Thoracic aorta endothelial cell (primary cell): Measurements from ENCODE around the gene SPINK4. TPM values are rescaled to one million over a fixed set of nuclear protein-coding genes. Genes with fewer than 3 reads are reported as not detected.

ENCODE experiments used
- total RNA-seq: library from RNA; depleted of rRNA; stranded (reverse); fragments of >200 nt; gene quantifications from 2 replicates; pipeline ENCODE4 v1.2.3, GENCODE V29; 2012

SPINK4 gene, protein sequence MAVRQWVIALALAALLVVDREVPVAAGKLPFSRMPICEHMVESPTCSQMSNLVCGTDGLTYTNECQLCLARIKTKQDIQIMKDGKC
- not detected in 2 replicates for total RNA-seq

DNA sequence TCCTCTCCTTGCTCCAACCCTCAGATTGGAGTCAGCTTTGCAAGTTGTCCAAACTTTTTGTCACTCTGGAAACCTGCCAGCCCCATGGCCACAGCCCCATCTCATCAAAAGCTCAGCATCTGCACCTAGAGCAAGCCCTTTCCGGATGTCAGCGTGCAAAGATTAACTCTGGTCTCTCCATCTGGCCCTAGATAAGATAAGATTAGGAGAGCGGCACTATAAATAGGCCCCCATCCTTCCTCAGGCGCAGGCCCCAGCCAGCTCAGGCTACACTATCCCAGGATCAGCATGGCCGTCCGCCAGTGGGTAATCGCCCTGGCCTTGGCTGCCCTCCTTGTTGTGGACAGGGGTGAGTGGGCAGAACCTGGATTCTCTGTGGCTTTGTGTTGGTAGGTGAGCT, at the start of gene SPINK4:
Gene SPINK4, plus strand, starts transcription at position 247 of the 400 bp plus-strand sequence. Its CDS starts 42 bp downstream, at position 289.

DNA sequence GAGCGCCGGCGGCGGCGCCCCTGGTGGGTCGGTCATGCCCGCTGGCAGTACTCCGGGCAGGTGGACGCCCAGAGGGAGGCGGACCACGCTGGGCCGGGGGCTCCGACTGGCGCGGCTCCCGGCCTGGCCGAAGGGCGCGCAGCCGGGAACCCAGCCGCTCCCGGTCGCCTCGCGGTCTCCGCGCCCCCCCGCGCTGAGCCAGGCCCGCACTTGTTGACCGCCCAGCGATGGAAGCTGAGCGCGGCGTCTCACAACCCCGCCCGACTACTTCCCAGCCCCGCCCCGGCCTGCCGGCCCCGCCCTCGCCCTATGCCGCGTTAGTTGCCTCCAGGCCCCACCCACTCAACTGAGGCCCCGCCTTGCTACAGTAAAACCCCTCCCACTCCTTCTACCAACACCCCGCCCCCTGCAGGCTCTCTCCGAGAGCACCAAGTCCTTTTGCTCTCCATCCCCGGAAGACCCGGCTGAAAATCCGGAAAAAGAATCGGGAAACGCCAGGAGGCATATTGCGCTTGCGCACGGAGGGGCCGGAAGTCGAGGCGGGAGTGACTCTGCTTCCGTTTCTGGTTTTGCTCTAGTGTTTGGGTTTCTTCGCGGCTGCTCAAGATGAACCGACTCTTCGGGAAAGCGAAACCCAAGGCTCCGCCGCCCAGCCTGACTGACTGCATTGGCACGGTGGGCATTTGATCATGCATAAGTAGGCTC, 24.7 kb downstream of the SPINK4 start, which contains the start of the genes BAG1 and CHMP5:
Gene BAG1, minus strand, starts transcription at position 236 of the 705 bp plus-strand sequence.
Gene CHMP5, plus strand, starts transcription at position 577 of the 705 bp plus-strand sequence. Its CDS starts 30 bp downstream, at position 607.

DNA sequence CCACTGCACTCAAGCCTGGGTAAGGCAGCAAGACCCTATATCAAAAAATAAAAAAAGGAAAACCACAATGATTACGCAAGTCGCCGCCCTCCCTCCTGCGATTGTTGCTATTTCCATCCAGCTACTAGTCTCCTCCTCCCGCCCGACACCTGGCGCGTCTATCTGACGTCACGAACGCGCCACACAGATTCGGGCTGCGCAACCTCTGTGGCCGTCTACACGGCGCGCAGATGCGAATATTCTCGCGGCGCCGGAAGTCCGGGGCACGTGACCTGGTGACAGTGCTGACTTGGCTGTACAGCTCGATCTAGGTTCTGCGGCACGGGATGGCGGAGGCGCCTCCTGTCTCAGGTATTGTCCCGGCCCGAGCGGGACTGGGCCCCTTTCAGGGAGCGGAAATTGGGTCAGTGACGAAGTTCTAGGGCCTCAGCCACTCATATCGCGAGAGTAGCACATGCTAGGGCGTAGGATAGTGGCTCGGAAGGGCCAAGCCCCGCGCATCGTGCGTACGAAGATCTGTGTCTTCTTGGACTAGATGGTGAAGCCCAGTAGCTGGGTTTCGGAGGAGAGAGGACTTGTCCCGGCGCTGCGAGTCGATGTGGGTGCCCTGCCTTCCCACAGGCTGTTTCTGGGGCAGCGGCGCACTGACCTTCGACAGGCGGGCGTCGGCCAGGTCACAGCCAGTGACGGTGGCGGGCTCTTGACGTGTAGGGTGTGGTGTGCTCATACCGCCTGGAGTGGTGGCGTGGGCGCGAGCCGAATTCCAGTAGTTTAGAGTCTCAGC, 50.5 kb downstream of the SPINK4 start, which contains the start of gene NFX1:
Gene NFX1, plus strand, starts transcription at position 270 of the 784 bp plus-strand sequence. Its CDS starts 57 bp downstream, at position 327.

Other genes starting within 250 kb of the SPINK4 start
- 36.4 and 46.9 TPM in 2 replicates for gene APTX, start 238.5 kb upstream of the SPINK4 start, total RNA-seq
- gene DNAJA1, start 214.9 kb upstream of the SPINK4 start, total RNA-seq = 154 and 165 TPM in 2 replicates
- 31.0 and 33.3 TPM in 2 replicates for gene SMU1, start 163.5 kb upstream of the SPINK4 start, total RNA-seq
- gene B4GALT1, start 72.8 kb upstream of the SPINK4 start, total RNA-seq = 35.2 and 39.3 TPM in 2 replicates
- gene BAG1, start 24.5 kb downstream of the SPINK4 start, total RNA-seq = 57.5 and 58.1 TPM in 2 replicates
- gene CHMP5, start 24.9 kb downstream of the SPINK4 start, total RNA-seq = 73.2 and 77.4 TPM in 2 replicates
- 24.6 and 27.1 TPM in 2 replicates for gene NFX1, start 50.3 kb downstream of the SPINK4 start, total RNA-seq
- 0.13 TPM in 1 of 2 replicates, not detected in the other for gene AQP7, start 162.4 kb downstream of the SPINK4 start, total RNA-seq
- 0.36 TPM in 1 of 2 replicates, not detected in the other for gene AQP3, start 207.4 kb downstream of the SPINK4 start, total RNA-seq
- gene NOL6, start 233.8 kb downstream of the SPINK4 start, total RNA-seq = 35.2 and 35.7 TPM in 2 replicates